GM19395 (cell line): ENCODE data around the gene KNCN.

ENCODE experiments used
- ATAC-seq: cut with Tn5 transposase; IDR thresholded peaks from one replicate; pipeline ENCODE4 v1.9.1; 2021; ENCODE audit warnings: mild to moderate bottlenecking, moderate library complexity; ENCODE audit not compliant: unreplicated experiment

Gene KNCN

DNA sequence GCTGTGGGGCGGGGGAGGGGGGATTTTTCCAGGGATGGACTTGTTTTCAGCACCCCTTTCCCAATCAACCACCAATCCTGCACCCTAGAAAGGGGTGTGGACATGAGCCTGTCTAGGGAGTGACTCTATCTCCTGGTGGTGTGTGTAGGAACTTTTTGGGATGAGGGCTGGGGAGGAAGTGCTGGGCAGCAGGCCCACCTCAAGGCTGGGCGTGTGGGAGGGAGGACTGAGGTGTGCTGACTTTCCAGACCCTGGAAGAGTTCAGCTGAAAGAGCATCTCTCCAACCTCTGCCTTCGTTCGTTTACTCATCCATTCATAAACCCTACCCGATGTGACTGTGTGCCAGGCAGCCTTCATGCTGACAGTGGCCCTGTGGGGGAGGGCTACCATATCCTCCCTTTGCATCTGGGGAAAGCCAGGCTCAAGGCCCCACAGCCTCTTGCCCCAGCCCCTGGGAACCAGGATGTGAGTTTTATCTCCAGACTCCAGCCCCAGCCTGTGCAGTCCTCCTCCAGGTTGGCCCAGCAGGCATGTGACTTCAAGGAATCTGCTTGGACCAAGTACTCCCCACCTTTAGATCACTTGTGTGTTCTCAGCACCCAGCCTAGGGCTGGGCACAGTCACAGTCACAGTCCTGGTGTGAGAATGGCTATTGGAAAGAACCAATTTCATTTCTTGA lies 6.7 kb downstream of the KNCN start:
- ATAC-seq, result no peak

DNA sequence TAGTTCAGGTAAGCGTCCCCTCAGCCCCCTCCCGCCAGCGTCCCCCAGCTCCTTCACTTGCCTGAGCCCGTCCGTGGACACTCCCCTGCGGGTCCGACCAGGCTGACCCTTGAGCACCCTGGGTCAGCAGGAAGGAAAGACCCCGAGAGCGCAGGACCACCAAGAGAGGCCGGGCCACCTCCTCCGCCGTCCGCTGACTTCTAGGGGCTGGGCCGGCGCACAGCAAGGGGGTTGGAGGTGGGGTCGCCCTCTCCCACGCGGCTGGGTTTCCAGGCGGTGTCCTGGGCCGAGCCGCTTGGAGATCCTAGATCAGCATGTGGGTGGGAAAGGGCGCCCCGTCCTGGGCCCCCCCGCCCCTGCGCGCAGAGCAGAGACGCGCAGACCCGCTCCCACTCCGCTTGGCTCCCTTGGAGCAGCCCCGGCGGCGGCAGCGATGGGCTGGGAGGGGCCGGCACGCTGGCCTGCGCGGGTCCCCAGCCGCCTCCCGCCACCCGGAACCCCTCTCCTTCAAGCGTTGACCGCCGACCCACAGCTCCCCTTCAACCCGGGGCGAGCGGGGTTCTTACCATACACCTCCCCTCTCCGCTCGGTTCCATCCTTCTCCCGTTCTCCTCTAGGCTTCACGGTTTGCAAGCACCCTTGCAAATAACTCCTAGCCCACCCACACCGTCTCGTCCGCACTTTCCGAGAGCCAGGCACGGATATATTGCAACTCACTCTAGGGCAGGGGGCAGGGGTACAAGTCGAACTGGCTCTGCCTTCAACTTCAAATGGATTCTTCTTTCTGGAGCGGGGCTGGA lies 7.5 kb downstream of the KNCN start:
- no peak for ATAC-seq

DNA sequence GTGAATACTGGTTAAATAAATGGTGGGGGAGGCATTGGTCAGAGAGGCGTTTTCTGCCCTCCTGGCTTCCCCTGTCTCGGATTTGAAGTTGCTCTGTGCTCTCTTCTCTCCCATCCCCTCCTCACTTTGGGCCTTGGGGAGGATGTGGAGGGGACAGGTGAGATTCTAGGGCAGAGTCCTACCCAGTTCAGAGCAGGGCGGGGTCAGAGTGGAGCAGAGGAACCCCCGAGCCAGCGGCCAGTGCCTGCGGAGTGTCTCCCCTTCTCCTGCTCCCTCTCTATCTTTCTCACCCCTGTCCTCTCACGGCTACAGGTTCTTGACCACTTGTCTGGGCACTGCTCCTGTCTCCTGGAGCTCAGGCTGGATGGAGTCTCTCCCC lies 8.1 kb downstream of the KNCN start:
- ATAC-seq, result no peak

- ATAC-seq, result no peak
Measured at GRCh38 chr1:46539972-46540371, 11.5 kb downstream of the KNCN start.

GRCh38 chr1:46538147-46538546 lies 13.3 kb downstream of the KNCN start:
- no peak for ATAC-seq

DNA sequence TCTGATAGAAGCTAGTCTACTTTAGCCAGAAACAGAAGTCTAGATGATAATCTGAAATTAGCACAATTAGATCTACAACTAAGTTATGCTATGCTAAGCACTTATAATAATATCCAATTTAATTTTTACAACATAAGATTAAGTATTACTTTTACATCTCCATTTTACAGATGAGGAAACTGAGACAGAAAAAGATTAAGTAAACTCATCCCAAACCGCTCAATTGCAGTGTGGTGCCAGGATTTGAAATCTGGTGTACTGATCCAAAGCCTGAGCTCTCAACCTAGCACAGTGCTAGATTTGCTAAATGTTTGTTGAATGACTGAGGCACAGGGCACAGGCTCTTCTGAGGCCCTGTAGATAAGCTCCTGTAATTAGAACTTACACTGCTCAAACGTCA lies 13.8 kb downstream of the KNCN start:
- ATAC-seq, result no peak

GRCh38 chr1:46536527-46536926 lies 14.9 kb downstream of the KNCN start:
- no peak for ATAC-seq

DNA sequence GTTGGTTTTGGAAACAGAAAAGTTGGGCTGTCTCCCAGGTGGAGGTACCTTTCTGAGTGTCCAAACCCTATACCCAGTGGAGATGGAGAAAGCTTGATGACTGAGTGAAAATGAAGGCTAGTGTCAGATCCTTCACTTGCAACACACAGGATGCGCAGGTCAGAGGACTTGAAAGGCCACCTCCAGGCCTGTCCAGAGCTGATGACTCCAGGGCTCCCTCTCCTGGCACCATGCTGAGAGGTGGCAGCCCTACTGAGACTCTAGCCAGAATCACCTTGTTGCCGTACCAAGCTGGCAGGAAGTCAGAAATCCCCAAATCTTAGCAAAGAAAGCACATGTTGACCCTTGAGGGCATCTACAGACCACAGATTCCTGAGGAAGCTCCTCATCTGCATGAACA lies 16.4 kb downstream of the KNCN start:
- no peak for ATAC-seq

DNA sequence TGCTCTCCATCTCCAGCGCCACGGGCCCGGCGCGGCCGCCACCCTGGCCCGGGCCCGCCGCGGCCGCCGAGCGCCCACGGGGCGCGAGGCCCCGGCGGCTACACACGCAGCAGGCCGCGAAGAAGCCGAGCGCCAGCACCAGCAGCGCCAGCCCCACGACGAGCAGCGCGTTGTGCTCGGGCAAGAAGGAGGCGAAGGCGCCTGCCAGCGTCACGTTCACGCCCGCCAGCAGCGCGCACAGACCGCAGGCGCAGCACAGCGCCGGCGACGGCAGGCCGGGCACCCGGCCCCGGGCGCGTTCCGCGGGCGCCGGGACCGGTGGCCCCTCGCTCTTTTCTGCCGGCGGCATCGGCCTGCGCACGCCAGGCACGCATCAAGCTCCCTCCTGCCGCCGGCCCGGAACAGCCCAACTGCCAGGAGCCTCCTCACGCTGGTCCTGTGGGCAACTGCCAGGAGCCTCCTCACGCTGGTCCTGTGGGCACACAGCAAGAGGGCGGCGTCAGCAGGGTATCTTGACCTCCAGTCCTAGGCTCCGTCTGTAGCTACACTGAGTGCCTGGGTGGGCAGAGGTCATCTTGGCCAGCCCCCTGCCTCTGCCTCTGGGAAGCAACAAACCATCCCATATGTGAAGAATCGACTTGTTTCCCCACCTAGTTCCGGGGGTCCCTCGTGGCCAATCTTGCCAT lies 18.1 kb downstream of the KNCN start:
- ATAC-seq, result no peak

DNA sequence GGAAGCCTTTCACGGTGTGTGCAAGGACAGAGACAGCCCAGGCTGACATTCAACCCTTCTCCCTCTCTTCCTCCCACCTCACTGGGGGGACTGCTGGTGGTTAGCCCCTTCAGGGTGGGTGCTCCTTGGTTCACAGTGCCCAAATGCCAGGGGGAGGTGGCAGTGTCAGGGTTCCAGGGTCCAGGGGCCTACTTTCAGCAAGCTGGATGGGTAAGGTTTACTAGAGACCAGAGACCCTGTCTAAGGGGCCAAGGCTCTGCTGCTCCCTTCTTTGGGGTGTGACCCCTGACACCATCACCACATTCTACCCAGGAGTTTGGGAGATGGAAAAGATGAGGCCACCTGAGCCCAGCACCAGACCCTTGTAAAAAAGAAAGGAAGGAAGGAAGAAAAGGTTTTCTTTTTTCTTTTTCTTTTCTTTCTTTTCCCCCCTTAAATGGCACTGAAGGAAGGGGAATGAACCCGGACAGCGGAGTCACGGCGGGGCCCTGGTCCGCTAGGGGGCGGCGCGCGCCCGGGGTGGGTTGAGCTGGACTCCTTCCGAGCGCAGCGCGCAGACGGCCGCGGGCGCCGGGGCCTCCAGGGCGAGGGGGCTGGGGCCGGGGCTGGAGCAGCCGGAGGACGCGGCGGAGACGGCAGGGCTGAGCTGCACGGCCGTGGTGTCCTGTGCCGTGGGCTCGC lies 18.8 kb downstream of the KNCN start:
- no peak for ATAC-seq

- ATAC-seq, result no peak
Measured at GRCh38 chr1:46532095-46532494, 19.4 kb downstream of the KNCN start.

DNA sequence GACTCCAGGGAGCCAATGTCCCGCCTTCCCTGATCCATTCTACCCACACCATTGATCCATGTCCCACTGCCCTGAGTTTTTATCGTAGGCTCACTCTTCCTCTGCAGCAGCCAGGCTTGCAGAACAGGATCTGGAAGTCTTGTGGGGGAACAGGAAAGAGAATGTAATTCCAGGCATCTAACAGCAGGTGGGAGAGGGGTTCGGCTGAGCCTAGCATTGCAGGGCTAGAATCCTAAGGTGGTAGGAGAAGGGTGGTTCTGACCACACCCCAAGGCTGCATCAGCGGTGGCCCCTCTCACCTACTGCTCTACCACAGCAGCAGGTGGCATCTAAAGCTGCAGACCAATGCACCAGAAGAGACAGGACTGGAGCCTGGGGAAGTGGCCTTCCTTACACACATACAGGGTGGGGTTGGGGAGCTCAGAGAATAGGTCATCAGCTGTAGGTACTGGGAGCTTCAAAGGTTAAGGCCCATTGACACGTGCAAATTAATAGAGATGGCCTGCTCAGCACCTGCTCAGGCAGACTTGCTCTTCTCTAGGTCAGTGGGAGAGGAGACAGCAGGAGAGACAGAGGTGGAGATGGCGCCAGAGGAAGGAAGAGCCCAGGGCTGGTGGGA lies 20.5 kb downstream of the KNCN start:
- ATAC-seq, result no peak

DNA sequence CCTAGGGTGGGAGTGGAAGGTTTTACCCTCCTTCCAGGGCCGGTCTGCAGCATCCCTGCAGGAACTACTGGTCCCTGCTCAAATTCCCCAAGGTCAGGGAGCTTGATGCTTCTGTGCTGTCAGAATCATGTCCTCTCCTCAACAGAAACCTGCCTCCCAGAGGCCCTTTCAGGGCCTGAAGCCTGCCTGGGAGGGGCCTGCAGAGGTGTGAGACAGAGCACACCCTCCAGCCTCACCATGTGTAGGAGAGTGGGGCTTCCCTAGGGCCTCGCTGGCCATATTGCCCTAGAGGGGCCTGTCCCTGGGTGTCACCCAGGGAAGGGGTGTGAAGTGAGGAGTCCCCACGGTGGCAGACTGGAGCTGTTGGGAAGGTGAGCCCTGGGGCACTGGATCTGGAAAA lies 21.1 kb downstream of the KNCN start:
- no peak for ATAC-seq

GRCh38 chr1:46529031-46529630 lies 22.3 kb downstream of the KNCN start:
- no peak for ATAC-seq

DNA sequence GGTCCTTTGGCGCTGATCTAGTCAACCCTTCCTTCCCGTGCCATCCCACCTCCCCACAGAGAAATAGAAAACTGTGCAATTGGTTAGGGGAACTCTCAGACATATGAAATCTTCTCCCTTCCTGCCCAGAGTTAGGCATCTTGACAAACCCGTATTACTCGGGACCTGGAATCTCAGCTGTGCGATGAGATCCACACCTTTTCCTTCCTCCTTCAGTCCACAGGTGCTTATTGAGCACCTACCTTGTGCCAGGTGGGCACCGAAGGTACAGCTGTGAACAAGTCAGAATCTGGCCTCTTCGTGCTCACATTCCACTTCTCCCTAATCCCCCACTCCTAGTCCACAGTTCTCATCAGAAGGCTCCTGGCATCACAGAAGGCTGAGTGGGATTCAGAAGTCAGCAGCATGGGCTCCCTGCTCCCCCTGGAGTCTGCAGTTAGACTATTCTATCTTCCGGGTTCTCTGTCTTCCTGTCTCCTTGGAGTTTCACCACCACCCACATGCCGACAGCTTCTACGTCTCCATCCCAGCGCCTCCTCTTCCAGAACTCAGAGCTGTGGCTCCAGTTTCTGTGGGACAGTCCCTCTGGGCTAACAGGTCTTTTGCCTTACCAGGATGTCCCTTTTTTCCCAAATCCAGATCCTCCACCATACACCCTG lies 23.0 kb downstream of the KNCN start:
- no peak for ATAC-seq

GRCh38 chr1:46527474-46528296 lies 23.8 kb downstream of the KNCN start:
- ATAC-seq, result peak; percentile 65

DNA sequence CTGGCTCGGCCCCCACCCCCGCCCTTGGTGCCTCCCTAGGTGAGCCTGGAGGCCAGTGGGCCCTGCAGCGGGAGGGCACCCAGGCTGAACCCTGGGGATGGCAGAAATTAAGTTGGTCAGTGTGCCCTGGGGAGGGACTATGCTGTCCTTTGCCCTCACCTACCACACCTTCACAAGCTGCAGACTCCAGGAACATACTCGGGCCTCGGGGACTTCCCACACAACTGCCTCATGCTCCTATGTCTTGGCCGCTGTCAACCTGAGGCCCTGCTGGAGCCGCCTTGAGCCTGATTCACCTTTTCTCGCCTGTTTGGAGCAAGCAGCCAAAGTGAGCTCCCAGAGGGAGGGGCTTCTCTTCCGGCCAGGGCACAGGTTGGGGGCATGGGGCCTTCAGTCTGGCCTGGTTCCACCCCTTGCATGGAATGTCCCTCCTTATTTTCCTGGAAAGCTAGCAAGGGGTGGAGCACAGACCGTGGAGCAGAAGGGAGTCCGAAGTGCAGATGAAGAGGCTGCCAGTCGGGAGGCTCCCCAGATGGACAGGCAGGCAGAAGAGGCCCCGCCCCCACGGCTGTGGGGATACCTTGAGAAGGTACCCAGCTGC lies 24.7 kb downstream of the KNCN start:
- ATAC-seq, result no peak

DNA sequence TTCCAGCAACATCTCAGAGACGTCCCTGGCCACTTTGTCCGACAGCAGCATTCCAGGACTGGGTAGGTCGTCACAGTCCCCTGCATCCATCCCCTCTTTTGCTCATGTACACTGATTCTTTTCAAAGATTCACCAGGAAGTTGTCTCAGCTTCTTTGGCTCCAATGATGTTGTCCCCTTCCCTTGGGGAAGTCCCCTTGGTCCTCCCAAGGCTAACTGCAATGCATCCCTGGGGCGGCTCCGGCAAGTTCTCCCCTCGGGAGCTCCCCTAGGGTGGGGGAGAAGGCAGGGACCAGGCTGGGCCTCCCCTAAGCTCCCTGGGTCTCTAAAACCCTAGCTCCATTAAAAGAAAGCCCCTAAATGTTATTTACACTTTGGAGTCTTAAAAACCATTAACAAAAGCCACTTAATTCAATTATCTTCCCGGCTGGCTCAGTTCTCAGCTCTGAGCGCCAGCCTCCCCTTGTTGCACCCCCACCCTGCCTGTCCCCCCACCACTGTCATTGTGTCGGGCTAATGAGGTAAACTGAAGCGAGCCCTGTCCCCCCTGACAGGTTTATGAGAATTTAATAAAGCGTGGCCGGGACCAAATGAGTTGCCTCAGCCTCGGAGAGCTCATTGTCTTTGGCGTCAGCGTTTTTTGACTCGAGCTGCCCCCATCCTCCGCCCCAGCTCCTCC lies 25.3 kb downstream of the KNCN start:
- no peak for ATAC-seq
